AG08396 (cell line): ENCODE measurements around the gene NFIL3.

Source experiments
- DNase-seq: peaks from one replicate; pipeline ENCODE4 v3.0.0; 2012; ENCODE audit warnings: low spot score, mixed read lengths

The NFIL3 gene

GRCh38 chr9:91359734-91360470 lies 63.7 kb downstream of the NFIL3 start:
- no peak for DNase-seq

GRCh38 chr9:91359083-91359482 lies 64.5 kb downstream of the NFIL3 start:
- no peak for DNase-seq
